Measurements from ENCODE around the gene RNU6-9.

RNU6-9 gene

GRCh38 chr19:896434-896833, 3.1 kb downstream of the RNU6-9 start:
- Histone ChIP-seq H3F3A (ENCODE audit: control insufficient read depth, insufficient read depth) (peaks cover 2% of the 10 kb centered on the region; the same call in 1 of the 2 replicates), H3K4me1 (ENCODE audit: control insufficient read depth, low read length) (peaks cover 39% of the 10 kb centered on the region), H3K36me3 (ENCODE audit: control insufficient read depth, low read length) (peaks cover 9% of the 10 kb centered on the region; the same call in 1 of the 2 replicates), H3K4me2 (ENCODE audit: low read length) (no peak overlapping the region), H3K4me3 (ENCODE audit: low read length) (no peak overlapping the region), H3K79me2 (ENCODE audit: control insufficient read depth, low read length) (peaks cover 7% of the 10 kb centered on the region), H3K9me3 (ENCODE audit: control insufficient read depth, insufficient read depth, low read length) (no peaks in the 10 kb centered on the region), H4K20me1 (ENCODE audit: control insufficient read depth, insufficient read depth, low read depth, low read length) (peaks cover 8% of the 10 kb centered on the region; the same call in 1 of the 2 replicates), H3K27ac (ENCODE audit: low read depth, low read length) (no peak overlapping the region), H3K27me3 (ENCODE audit: control insufficient read depth, low read length) (no peaks in the 10 kb centered on the region), H3K9me2 (replicated peaks; ENCODE audit: control insufficient read depth, low read length) (no peaks in the 10 kb centered on the region)
- no peak for TF ChIP-seq EZH2phosphoT487 (IDR thresholded peaks at IDR 0.05; ENCODE audit: borderline replicate concordance, low read length)
- TF ChIP-seq, protein P1, sequence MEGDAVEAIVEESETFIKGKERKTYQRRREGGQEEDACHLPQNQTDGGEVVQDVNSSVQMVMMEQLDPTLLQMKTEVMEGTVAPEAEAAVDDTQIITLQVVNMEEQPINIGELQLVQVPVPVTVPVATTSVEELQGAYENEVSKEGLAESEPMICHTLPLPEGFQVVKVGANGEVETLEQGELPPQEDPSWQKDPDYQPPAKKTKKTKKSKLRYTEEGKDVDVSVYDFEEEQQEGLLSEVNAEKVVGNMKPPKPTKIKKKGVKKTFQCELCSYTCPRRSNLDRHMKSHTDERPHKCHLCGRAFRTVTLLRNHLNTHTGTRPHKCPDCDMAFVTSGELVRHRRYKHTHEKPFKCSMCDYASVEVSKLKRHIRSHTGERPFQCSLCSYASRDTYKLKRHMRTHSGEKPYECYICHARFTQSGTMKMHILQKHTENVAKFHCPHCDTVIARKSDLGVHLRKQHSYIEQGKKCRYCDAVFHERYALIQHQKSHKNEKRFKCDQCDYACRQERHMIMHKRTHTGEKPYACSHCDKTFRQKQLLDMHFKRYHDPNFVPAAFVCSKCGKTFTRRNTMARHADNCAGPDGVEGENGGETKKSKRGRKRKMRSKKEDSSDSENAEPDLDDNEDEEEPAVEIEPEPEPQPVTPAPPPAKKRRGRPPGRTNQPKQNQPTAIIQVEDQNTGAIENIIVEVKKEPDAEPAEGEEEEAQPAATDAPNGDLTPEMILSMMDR (IDR thresholded peaks at IDR 0.05; ENCODE audit: low read depth, low read length, poor library complexity, severe bottlenecking) = no peak

- no peak overlapping the region for H3K27ac ChIP-seq (ENCODE audit: low read depth, low read length)
- no peaks in the 10 kb centered on the region for H3K27me3 ChIP-seq (ENCODE audit: control insufficient read depth, low read length)
- no peaks in the 10 kb centered on the region for H3K9me2 ChIP-seq (replicated peaks; ENCODE audit: control insufficient read depth, low read length)
- H3K4me2 ChIP-seq (ENCODE audit: low read length) = no peak overlapping the region
- H3K9me3 ChIP-seq (ENCODE audit: control insufficient read depth, insufficient read depth, low read length) = no peaks in the 10 kb centered on the region
- TF ChIP-seq EZH2phosphoT487 (IDR thresholded peaks at IDR 0.05; ENCODE audit: borderline replicate concordance, low read length) = no peak
- TF ChIP-seq, protein P1 (IDR thresholded peaks at IDR 0.05; ENCODE audit: low read depth, low read length, poor library complexity, severe bottlenecking) = no peak
- peaks cover 5% of the 10 kb centered on the region for H3K79me2 ChIP-seq (ENCODE audit: control insufficient read depth, low read length)
- peaks cover 9% of the 10 kb centered on the region; the same call in 1 of the 2 replicates for H3K36me3 ChIP-seq (ENCODE audit: control insufficient read depth, low read length)
- peaks cover 36% of the 10 kb centered on the region for H3K4me1 ChIP-seq (ENCODE audit: control insufficient read depth, low read length)
- peaks cover 8% of the 10 kb centered on the region; the same call in 1 of the 2 replicates for H4K20me1 ChIP-seq (ENCODE audit: control insufficient read depth, insufficient read depth, low read depth, low read length)
- H3K4me3 ChIP-seq (ENCODE audit: low read length) = no peak overlapping the region
- H3F3A ChIP-seq (ENCODE audit: control insufficient read depth, insufficient read depth) = peaks cover 2% of the 10 kb centered on the region; the same call in 1 of the 2 replicates
These were observed 3.7 kb downstream of the RNU6-9 start for GRCh38 chr19:896999-897398.

DNA sequence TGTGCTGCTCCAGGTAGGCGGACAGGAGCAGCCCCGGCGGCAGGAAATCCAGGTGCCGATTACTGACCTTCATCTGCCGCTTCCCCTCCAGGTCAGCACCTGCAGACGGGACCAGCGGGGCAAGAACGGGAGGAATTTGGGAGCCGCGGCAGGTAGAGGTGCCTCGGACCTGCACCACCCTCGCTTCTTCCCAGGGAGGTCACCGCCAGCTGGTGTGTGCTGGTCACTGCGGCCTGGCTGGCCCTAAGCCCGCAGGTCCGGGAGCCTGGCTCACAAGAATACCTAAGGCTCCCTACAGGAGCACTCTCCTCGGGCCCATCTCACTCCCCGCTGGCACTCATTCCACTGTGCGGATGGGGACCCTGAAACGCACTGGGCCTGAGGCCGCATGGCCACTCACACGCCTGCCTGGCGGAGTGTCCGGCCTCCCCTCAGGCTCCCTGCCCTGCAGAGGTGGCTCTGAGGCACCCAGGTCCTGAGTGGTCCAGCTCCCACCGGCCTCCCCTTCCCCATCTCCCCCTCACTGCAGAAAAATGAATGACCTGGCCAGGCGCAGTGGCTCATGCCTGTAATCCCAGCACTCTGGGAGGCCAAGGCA, 4.3 kb downstream of the RNU6-9 start:
- H3F3A ChIP-seq (ENCODE audit: control insufficient read depth, insufficient read depth) = peaks cover 2% of the 10 kb centered on the region; the same call in 1 of the 2 replicates
- no peak overlapping the region for H3K4me2 ChIP-seq (ENCODE audit: low read length)
- H3K27ac ChIP-seq (ENCODE audit: low read depth, low read length) = no peak overlapping the region
- H3K27me3 ChIP-seq (ENCODE audit: control insufficient read depth, low read length) = no peaks in the 10 kb centered on the region
- no peak overlapping the region for H3K4me3 ChIP-seq (ENCODE audit: low read length)
- no peaks in the 10 kb centered on the region for H3K9me2 ChIP-seq (replicated peaks; ENCODE audit: control insufficient read depth, low read length)
- H3K79me2 ChIP-seq (ENCODE audit: control insufficient read depth, low read length) = no peaks in the 10 kb centered on the region
- TF ChIP-seq, protein P1 (IDR thresholded peaks at IDR 0.05; ENCODE audit: low read depth, low read length, poor library complexity, severe bottlenecking) = no peak
- no peak for TF ChIP-seq EZH2phosphoT487 (IDR thresholded peaks at IDR 0.05; ENCODE audit: borderline replicate concordance, low read length)
- H3K36me3 ChIP-seq (ENCODE audit: control insufficient read depth, low read length) = peaks cover 9% of the 10 kb centered on the region; the same call in 1 of the 2 replicates
- peaks cover 32% of the 10 kb centered on the region for H3K4me1 ChIP-seq (ENCODE audit: control insufficient read depth, low read length)
- H3K9me3 ChIP-seq (ENCODE audit: control insufficient read depth, insufficient read depth, low read length) = no peaks in the 10 kb centered on the region
- H4K20me1 ChIP-seq (ENCODE audit: control insufficient read depth, insufficient read depth, low read depth, low read length) = peaks cover 8% of the 10 kb centered on the region; the same call in 1 of the 2 replicates

All from DOHH2 (cell line).